ENCODE measurements around the gene SLC34A1. TPM values are rescaled to one million over a fixed set of nuclear protein-coding genes. Genes with fewer than 3 reads are reported as not detected.

SLC34A1 gene
- total RNA-seq, 2 donors from 2014 or later: not detected

DNA sequence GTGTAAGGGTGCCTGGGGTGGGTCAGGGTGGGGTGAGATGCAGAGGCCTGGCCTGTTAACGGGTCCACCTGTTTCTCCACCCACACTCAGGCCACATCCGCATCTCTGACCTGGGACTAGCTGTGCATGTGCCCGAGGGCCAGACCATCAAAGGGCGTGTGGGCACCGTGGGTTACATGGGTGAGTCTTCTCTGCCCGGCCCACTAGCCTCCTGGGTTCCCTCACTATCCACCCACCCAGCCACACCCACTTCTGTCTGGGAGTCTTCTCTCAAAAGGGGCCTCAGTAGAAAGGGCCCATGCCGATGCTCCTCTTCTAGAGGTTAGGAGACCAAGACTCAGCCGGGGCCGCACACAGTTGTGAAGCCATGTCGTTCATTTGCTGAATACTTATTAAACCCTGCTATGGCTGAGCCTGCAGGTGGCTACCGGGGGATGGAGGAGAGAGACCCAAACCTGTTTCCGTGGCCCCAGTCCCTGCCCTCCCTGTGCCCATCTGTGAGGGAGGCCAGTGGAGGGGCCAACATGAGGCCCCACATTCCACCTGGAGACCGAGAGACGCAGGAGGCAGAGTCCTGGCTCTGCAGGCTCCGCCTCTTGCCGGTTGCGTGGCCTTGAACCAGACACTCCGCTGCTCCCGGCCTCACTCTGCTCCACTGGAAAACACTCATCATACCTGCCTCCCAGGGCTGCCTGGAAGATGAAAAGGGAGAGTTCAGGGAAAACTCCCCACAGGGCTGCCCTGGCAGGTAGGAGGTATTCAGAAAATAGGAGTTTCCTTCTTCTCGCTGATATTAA, 50.9 kb downstream of the SLC34A1 start:
- intact Hi-C loops (cut with DNase I): no loop called here
- no peak for DNase-seq (ENCODE audit: low spot score)

DNA sequence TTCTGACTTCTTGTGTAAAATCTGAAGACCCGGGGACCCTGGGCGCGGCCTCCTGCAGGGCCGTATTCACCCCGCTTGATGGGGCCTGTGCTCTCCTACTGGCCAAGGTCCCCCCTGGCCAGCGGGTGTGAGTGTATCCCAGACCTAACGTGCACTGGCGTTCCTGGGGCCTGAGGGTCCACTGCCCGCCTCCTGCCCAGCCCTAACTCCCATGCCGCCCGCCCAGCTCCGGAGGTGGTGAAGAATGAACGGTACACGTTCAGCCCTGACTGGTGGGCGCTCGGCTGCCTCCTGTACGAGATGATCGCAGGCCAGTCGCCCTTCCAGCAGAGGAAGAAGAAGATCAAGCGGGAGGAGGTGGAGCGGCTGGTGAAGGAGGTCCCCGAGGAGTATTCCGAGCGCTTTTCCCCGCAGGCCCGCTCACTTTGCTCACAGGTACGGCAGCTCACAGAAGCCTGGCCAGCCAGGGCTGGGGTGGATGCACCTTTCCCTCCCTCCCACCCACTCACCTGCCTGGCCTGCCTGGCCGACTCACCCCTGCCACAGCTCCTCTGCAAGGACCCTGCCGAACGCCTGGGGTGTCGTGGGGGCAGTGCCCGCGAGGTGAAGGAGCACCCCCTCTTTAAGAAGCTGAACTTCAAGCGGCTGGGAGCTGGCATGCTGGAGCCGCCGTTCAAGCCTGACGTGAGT, 51.8 kb downstream of the SLC34A1 start:
- intact Hi-C loops (cut with DNase I): no loop called here
- DNase-seq (ENCODE audit: low spot score): peak; percentile 76

DNA sequence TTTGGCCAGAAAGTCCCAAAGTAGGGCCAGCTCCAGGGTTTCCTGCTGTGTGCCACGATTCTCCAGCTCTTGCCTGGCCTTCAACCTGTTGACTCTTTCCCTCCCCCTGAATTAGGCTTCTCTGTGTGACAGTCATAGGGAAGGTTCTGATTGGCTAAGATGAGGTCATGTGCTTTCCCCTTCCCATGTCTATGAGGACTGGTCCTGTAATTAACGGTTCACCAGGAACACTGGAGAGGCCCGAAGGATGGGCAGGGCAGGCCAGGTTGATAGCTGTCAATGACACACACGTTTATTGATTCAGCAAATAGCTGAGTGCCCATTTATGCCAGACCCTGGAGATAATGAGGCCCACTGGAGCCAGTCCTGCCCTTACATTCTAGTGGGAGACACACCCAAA, 53.4 kb downstream of the SLC34A1 start:
- DNase-seq (ENCODE audit: low spot score): no peak
- intact Hi-C loops (cut with DNase I): no loop called here

DNA sequence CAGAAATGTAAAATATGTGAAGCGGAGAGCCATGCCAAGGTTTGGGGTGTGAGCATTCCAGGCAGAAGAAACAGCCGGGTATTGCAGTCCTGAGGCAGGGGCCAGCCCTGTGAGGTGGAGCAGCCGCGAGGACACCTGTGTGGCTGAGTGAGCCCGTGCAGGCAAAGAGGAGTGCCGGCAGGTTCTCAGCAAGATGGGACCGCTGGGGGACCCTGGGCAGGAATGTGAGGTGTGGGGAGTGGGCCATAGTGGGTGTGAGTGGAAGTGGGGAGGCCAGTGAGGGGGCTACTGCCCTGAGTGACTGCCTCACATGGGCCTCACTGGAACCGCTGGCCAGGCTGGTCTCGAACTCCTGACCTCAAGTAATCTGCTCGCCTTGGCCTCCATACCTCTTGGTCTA, 54.2 kb downstream of the SLC34A1 start:
- no peak for DNase-seq (ENCODE audit: low spot score)

DNA sequence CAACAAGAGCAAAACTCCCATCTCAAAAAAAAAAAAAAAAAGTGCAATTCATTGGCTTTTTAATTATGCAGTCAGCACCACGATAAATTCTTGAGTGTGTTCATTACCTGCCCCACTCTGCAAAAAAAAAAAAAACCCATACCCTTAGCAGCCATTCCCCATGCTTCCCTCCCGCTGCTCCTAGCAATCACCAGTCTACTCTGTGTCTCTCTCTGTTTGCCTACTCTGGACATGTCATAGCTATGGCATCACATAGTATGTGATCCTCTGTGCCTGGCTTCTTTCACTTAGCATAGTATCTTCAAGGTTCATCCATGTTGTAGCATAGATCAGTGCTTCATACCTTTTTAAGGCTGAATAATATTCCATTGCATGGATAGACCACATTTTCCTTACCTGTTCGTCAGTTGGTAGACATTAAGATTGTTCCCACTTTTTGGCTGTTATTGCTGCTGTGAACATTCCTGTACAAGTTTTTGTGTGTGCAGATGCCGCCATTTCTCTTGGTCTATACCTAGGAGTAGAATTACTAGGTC, 55.4 kb downstream of the SLC34A1 start:
- no peak for DNase-seq (ENCODE audit: low spot score)
- intact Hi-C loops (cut with DNase I): no loop called here

More for the DNA sequence above, 54.2 kb downstream of the SLC34A1 start:
- intact Hi-C loops (cut with DNase I): no loop called here

DNA sequence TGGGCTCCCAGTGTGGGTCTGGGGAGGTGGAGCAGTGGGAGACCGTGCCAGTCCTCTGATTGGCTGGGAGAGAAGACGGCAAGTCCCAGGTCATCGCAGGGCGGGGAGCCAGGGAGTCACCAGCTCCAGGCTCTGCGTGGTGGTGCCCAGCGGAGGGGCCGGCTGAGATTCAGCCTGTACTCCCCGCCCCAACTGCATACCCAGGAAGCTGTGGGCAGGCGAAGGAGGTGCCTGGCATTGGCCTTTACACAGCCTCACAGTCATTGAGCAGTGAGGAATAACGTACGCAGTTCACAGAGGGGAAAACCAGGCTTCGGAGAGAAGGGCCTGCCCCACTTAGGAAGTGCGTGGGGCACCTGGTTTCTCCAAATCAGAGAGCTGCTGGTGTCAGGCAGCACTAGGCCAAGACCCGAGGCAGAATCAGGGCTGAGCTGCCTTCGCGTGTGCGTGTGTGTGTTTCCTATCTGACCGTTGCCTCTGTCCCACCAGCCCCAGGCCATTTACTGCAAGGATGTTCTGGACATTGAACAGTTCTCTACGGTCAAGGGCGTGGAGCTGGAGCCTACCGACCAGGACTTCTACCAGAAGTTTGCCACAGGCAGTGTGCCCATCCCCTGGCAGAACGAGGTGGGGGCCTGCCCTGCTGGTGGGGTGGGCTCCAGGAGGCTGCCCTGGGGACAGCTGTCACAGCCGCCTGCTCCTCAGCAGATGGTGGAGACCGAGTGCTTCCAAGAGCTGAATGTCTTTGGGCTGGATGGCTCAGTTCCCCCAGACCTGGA, 56.2 kb downstream of the SLC34A1 start:
- intact Hi-C loops (cut with DNase I): no loop called here

DNA sequence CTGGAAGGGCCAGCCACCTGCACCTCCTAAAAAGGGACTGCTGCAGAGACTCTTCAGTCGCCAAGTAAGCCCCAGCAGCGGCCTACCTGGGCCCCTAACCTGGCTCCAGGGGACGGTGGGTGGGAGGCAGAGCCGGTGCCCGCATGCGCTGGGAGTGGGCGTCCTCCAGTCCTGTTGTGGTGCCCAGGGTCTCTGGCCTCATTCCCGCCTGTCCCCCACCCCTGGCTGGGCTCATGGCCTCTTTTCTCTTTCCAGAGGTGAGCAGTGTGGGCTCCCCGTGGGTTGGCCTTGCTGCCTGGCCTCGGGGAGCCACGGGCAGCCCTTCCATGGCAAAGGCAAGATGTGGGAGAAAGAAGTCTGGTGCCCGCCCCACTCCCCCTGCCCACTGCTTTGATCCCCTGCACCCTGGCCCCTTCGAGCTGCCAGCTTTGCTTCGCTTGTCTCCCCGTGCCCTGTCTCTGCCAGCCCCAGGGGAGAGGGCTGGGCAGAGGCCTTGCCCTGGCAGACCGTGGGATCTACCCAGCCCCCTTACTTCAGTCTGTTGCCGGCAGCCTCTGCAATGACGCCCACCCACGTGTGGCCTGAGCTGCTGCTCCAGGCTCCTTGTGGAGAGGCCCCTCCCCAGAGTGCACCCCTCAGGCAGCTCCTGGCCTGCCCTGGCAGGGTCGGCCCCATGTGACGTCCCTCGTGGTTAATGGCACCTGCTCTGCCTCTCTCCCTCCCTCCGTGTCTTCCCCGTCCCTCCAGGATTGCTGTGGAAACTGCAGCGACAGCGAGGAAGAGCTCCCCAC, 57.0 kb downstream of the SLC34A1 start:
- peak; percentile 66 for DNase-seq (ENCODE audit: low spot score)
- intact Hi-C loops (cut with DNase I): no loop called here

More for the DNA sequence above, 56.2 kb downstream of the SLC34A1 start:
- peak; percentile 81 for DNase-seq (ENCODE audit: low spot score)

DNA sequence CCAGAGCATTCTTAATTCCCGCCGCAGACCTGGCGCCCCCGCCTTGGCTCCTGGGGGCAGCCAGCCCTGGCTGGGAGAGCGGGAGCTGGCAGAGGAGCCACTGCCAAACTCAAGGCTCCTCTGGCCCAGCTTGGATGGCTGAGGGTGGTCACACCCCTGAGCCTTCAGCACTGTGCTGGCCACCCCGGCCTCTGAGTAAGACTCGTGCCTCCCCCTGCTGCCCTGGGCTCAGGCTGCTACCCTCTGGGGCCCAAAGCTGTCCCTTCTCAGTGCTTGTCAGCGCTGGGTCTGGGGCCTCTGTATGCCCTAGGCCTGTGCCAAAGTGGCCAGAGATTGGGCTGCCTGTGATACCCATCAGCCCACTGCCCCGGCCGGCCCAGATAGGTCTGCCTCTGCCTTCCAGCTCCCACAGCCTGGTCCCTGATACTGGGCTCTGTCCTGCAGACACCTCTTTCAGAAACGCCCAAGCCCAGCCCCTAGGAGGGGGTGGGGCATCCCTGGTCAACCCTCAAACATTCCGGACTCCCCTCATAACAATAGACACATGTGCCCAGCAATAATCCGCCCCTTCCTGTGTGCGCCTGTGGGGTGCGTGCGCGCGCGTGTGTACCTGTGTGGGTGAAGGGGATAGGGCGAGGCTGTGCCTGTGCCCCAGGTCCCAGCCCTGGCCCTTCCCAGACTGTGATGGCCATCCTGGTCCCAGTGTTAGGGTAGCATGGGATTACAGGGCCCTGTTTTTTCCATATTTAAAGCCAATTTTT, 58.0 kb downstream of the SLC34A1 start:
- peak; percentile 79 for DNase-seq (ENCODE audit: low spot score)
- intact Hi-C loops (cut with DNase I): no loop called here

DNA sequence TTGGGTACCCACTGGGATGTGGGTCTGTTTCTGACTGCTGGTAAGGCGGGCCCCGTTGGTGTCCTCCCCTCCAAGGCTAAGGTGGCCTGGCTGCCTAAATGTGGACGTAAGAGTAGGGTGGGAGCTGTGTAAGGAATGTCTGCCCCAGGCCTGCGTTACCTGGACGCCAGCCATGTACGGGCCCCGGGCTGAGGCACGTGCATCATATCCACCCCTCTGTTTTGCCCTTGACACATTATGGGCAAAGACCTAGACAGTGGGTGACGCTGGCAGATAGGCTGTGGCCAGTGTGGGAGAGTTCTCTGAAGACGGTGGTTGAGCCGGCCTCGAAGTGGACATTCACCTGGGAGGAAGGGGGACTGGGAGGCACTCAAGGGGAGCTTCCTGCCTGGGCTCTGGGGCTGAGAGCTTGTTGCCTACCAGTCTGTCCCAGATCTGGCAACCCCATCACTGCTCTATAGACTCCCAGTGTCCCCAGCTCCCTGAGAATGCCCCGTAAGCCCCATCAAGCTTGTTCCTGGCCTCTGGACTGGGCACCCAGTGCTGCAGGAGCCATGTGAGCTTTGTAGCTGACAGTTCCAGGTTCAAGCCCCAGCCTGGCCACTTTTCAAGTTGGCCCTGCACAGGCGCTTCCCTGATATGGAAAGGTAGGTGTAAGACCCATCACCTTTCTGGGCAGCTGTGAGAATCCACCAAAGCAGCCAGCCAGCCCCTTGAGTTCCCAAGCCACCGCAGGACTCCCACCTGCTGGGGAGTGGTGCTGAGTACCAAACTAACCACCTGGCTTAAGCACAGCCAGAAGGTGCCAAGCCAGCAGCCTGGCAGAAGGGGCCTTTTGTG, 59.1 kb downstream of the SLC34A1 start:
- DNase-seq (ENCODE audit: low spot score): peak; percentile 75
- intact Hi-C loops (cut with DNase I): no loop called here

DNA sequence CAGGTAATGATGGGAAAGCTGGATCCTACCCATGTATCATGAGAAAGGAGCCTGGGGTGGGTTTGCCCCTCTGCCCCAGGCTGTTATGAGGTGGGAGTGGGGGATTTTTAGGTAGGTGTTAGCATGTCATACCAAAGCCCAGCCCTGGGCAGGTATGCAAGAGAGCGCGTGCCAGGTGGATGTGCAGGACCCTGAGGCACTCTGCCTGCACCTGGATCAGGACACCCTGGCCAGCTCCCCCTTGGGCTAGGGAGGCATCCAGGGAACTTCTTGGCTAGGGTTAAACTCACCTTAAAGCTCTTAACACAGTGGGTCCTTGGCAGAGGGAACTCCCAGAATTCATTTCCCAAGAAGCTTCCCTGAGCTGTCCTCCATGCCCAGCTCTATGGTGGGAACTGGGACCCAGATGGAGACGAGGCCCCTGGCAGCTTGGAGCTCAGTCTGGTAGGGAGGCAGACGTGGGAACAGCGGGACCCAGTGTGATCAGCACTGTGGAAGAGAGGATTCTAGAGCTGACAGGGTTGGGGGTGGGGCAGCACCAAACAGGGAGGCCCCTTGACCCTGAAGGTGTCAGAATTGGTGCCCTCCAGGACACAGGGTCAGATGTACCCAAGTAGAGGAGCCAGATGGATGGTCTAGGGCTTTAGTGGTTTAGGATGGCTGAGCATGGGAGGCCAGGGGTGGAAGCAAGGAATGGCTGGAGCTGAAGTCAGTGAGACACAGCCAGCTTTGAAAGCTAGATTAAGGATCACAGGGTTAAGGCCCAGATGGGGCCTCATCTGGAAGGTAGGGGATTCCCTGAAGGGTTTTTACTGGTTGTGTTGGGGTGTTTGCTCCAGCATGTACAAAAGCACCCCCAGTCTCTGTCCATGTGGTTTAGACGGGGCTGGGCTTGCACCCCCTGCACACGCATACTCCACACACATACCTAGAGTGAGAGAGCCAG, 60.1 kb downstream of the SLC34A1 start:
- intact Hi-C loops (cut with DNase I): no loop called here
- no peak for DNase-seq (ENCODE audit: low spot score)

DNA sequence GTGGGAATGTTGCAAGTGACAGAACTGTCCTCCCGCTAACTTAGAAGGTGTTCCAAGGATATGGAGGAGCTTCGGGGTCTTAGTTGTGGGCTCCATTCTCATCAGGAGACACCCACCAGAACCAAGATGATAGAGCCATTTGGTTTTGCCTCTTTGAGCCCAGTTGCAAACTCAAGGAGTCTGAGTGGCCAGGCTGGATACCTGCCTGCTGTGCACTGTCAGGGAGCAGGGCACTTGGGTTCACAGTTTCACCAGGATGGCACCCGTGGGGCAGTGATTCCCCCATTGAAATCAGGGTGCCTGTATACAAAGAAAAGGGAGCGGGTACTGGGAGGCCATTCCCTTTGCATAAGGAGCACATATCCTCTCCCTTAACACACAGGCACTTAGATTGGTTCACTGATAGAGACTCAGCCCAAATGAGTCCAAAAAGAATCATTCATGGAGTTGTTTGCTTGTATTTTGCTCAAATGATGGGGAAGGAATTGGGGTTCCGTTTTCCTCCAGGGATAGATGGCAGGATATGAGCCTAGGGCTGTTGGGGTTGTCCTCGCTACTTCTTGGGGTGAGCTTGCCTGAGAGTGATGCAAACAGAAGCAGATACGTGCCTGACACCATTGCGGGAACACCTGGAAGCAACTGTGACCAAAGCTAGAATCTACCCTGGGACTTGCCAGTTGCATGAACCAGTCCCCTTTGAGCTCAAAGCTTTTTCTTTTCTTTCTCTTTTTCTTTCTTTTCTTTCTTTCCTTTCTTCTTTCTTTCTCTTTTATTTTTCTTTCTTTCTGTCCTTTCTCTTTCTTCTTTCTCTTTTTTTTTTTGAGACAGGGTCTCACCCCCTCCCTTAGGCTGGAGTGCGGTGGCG, 61.0 kb downstream of the SLC34A1 start:
- intact Hi-C loops (cut with DNase I): no loop called here
- DNase-seq (ENCODE audit: low spot score): no peak

DNA sequence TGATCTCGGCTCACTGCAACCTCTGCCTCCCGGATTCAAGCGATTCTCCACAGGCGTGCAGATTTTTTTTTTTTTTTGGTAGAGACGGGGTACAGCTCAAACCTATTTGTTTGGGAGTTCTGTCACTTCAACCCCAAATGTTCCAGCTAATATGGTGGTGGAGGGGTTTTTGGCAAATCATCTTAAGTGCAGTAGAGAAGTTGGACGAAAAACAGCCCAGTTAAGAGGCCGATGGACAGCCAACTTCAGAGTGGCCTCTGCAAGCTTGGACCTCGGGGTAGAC, 61.6 kb downstream of the SLC34A1 start:
- DNase-seq (ENCODE audit: low spot score): no peak
- intact Hi-C loops (cut with DNase I): no loop called here

DNA sequence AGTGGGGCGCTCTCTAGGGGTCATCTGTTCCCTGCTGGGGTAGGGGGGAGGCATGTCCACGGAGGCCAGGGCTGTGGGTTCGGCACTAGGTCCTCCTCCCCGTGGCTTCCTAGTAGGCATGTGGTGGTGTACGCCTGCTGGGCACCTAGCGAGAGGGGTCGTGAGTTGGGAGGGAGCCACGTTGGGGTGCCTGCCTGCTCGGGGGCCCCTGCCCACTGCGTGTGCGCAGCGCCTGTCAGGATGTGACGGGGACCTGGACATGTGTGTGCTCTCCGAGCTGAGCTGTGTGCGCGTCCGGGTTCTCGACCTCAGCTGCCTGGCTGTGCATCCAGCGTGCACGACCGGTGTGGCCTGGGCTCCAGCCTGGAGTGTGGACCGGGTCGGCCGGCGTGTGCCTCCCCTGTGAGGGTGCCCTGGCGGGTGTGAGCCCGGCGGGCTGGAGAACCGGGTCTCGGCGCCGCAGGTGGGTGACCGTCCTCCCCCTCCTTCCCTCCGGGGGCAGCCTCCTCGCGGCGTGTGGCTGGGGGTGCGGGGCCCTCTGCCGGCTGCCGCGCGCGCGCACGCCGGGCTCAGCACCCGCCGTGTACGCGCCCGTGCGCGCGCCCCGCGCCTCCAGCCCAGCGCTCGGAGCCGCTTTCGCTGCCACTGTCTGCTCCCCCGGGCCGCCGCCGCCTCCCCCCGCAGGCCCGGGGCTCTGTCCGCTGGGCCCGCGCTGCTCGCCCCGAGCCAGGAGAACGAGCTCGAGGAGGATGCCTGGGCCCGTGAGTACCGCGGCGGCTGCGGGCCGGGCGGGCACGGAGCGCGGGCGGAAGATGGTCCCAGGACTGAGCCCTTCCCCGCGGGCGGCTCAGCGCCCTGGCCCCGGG, 62.2 kb downstream of the SLC34A1 start, which contains the start of gene PRR7:
PRR7 (plus strand) TSS at position 615 of the 866 bp plus-strand sequence. CDS start 8,254 bp downstream, outside the sequence.
- intact Hi-C loops (cut with DNase I): no loop called here
- peak; percentile 90 for DNase-seq (ENCODE audit: low spot score)

DNA sequence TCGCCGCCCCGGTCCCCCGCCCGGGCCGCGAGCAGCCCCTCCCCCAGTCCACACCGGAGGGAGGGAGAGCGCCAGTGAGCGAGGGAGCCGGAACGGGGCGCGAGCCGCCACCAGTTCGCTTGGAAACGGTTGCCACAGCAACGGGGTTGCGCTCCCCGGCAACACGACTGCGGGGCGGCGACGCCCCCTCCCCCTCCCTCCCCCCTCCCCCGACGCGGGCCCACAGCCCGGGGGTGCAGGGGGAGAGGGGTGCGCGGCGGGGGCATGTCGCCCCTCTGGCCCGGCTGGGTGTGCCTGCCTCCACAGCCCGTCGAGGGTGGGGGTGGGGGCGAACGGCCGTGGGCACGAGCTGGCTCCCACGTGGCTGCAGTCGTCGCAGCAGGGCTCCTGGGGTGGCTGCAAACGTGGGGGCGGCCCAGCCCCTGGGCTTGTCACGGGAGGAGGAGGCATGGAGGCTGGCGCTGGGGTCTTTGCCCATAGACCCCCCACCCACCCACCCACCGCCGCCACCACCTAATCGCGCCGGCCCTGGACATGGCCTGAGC, 62.9 kb downstream of the SLC34A1 start:
- DNase-seq (ENCODE audit: low spot score): peak; percentile 86
- intact Hi-C loops (cut with DNase I): no loop called here

Measured in posterior vena cava (tissue), 2 donors.